ENCODE measurements around the gene LAMA3.

Gene LAMA3

GRCh38 chr18:23669804-23670405, 19.3 kb upstream of the LAMA3 start:
- H3K27ac ChIP-seq (ENCODE audit: insufficient read depth, low read depth, low read length, poor library complexity, severe bottlenecking) = no peak overlapping the region
- no peaks in the 10 kb centered on the region for H3K9me3 ChIP-seq (ENCODE audit: control insufficient read depth, low read length)
- H3K27me3 ChIP-seq (ENCODE audit: control insufficient read depth, insufficient read depth, low read length, poor library complexity, severe bottlenecking) = no peaks in the 10 kb centered on the region
- WGBS, 2 experiments = 89 to 92% methylated on average over 4 of the region's 4 CpGs
- no peak overlapping the region for H3K4me3 ChIP-seq (ENCODE audit: insufficient read depth, low read depth, low read length)
- no peaks in the 10 kb centered on the region for H3K4me1 ChIP-seq (ENCODE audit: control insufficient read depth, insufficient read depth, low read length)
- H3K36me3 ChIP-seq (ENCODE audit: control insufficient read depth, insufficient read depth, low read length) = no peaks in the 10 kb centered on the region

- 73 to 86% methylated on average over 1 of the region's 1 CpG for WGBS, 2 experiments
- no peaks in the 10 kb centered on the region for H3K9me3 ChIP-seq (ENCODE audit: control insufficient read depth, low read length)
- no peaks in the 10 kb centered on the region for H3K27me3 ChIP-seq (ENCODE audit: control insufficient read depth, insufficient read depth, low read length, poor library complexity, severe bottlenecking)
- no peaks in the 10 kb centered on the region for H3K36me3 ChIP-seq (ENCODE audit: control insufficient read depth, insufficient read depth, low read length)
- H3K4me3 ChIP-seq (ENCODE audit: insufficient read depth, low read depth, low read length) = no peak overlapping the region
- H3K27ac ChIP-seq (ENCODE audit: insufficient read depth, low read depth, low read length, poor library complexity, severe bottlenecking) = no peak overlapping the region
- H3K4me1 ChIP-seq (ENCODE audit: control insufficient read depth, insufficient read depth, low read length) = no peaks in the 10 kb centered on the region
These were observed 17.7 kb upstream of the LAMA3 start for GRCh38 chr18:23671564-23671963.

GRCh38 chr18:23673725-23674124, 15.5 kb upstream of the LAMA3 start:
- Histone ChIP-seq H3K27ac (ENCODE audit: insufficient read depth, low read depth, low read length, poor library complexity, severe bottlenecking) (no peak overlapping the region), H3K36me3 (ENCODE audit: control insufficient read depth, insufficient read depth, low read length) (no peaks in the 10 kb centered on the region), H3K4me3 (ENCODE audit: insufficient read depth, low read depth, low read length) (no peak overlapping the region), H3K27me3 (ENCODE audit: control insufficient read depth, insufficient read depth, low read length, poor library complexity, severe bottlenecking) (no peaks in the 10 kb centered on the region), H3K4me1 (ENCODE audit: control insufficient read depth, insufficient read depth, low read length) (no peaks in the 10 kb centered on the region), H3K9me3 (ENCODE audit: control insufficient read depth, low read length) (no peaks in the 10 kb centered on the region)
- WGBS, 2 experiments = 88 to 95% methylated on average over 1 of the region's 1 CpG

- no peak overlapping the region for H3K27ac ChIP-seq (ENCODE audit: insufficient read depth, low read depth, low read length, poor library complexity, severe bottlenecking)
- no peak overlapping the region for H3K4me3 ChIP-seq (ENCODE audit: insufficient read depth, low read depth, low read length)
- no peaks in the 10 kb centered on the region for H3K36me3 ChIP-seq (ENCODE audit: control insufficient read depth, insufficient read depth, low read length)
- H3K27me3 ChIP-seq (ENCODE audit: control insufficient read depth, insufficient read depth, low read length, poor library complexity, severe bottlenecking) = no peaks in the 10 kb centered on the region
- H3K9me3 ChIP-seq (ENCODE audit: control insufficient read depth, low read length) = no peaks in the 10 kb centered on the region
- H3K4me1 ChIP-seq (ENCODE audit: control insufficient read depth, insufficient read depth, low read length) = no peaks in the 10 kb centered on the region
These were observed 14.0 kb upstream of the LAMA3 start for GRCh38 chr18:23675236-23675635.

GRCh38 chr18:23675896-23676295, 13.4 kb upstream of the LAMA3 start:
- Histone ChIP-seq H3K9me3 (ENCODE audit: control insufficient read depth, low read length) (no peaks in the 10 kb centered on the region), H3K4me1 (ENCODE audit: control insufficient read depth, insufficient read depth, low read length) (no peaks in the 10 kb centered on the region), H3K27ac (ENCODE audit: insufficient read depth, low read depth, low read length, poor library complexity, severe bottlenecking) (no peak overlapping the region), H3K4me3 (ENCODE audit: insufficient read depth, low read depth, low read length) (no peak overlapping the region), H3K27me3 (ENCODE audit: control insufficient read depth, insufficient read depth, low read length, poor library complexity, severe bottlenecking) (no peaks in the 10 kb centered on the region), H3K36me3 (ENCODE audit: control insufficient read depth, insufficient read depth, low read length) (no peaks in the 10 kb centered on the region)
- WGBS, 2 experiments = 88 to 89% methylated on average over 3 of the region's 3 CpGs

GRCh38 chr18:23682045-23682444, 7.2 kb upstream of the LAMA3 start:
- 86 to 90% methylated on average over 2 of the region's 2 CpGs for WGBS, 2 experiments
- no peaks in the 10 kb centered on the region for H3K4me1 ChIP-seq (ENCODE audit: control insufficient read depth, insufficient read depth, low read length)
- no peaks in the 10 kb centered on the region for H3K36me3 ChIP-seq (ENCODE audit: control insufficient read depth, insufficient read depth, low read length)
- peaks cover 7% of the 10 kb centered on the region for H3K27me3 ChIP-seq (ENCODE audit: control insufficient read depth, insufficient read depth, low read length, poor library complexity, severe bottlenecking)
- H3K4me3 ChIP-seq (ENCODE audit: insufficient read depth, low read depth, low read length) = no peak overlapping the region
- H3K27ac ChIP-seq (ENCODE audit: insufficient read depth, low read depth, low read length, poor library complexity, severe bottlenecking) = no peak overlapping the region
- H3K9me3 ChIP-seq (ENCODE audit: control insufficient read depth, low read length) = no peaks in the 10 kb centered on the region

- 93 to 97% methylated on average over 1 of the region's 1 CpG for WGBS, 2 experiments
These were observed 6.8 kb upstream of the LAMA3 start for GRCh38 chr18:23682472-23682871.

GRCh38 chr18:23683155-23683554, 6.1 kb upstream of the LAMA3 start:
- no peak overlapping the region for H3K27ac ChIP-seq (ENCODE audit: insufficient read depth, low read depth, low read length, poor library complexity, severe bottlenecking)
- WGBS, 2 experiments = 91 to 97% methylated on average over 3 of the region's 3 CpGs
- H3K4me1 ChIP-seq (ENCODE audit: control insufficient read depth, insufficient read depth, low read length) = no peaks in the 10 kb centered on the region
- H3K27me3 ChIP-seq (ENCODE audit: control insufficient read depth, insufficient read depth, low read length, poor library complexity, severe bottlenecking) = peaks cover 18% of the 10 kb centered on the region
- H3K4me3 ChIP-seq (ENCODE audit: insufficient read depth, low read depth, low read length) = no peak overlapping the region
- H3K36me3 ChIP-seq (ENCODE audit: control insufficient read depth, insufficient read depth, low read length) = no peaks in the 10 kb centered on the region
- no peaks in the 10 kb centered on the region for H3K9me3 ChIP-seq (ENCODE audit: control insufficient read depth, low read length)

More at GRCh38 chr18:23682472-23682871, 6.8 kb upstream of the LAMA3 start:
- H3K27ac ChIP-seq (ENCODE audit: insufficient read depth, low read depth, low read length, poor library complexity, severe bottlenecking) = no peak overlapping the region
- H3K36me3 ChIP-seq (ENCODE audit: control insufficient read depth, insufficient read depth, low read length) = no peaks in the 10 kb centered on the region
- peaks cover 11% of the 10 kb centered on the region for H3K27me3 ChIP-seq (ENCODE audit: control insufficient read depth, insufficient read depth, low read length, poor library complexity, severe bottlenecking)
- H3K4me1 ChIP-seq (ENCODE audit: control insufficient read depth, insufficient read depth, low read length) = no peaks in the 10 kb centered on the region
- H3K4me3 ChIP-seq (ENCODE audit: insufficient read depth, low read depth, low read length) = no peak overlapping the region
- H3K9me3 ChIP-seq (ENCODE audit: control insufficient read depth, low read length) = no peaks in the 10 kb centered on the region

- H3K4me1 ChIP-seq (ENCODE audit: control insufficient read depth, insufficient read depth, low read length) = no peaks in the 10 kb centered on the region
- 59 to 60% methylated on average over 3 of the region's 3 CpGs for WGBS, 2 experiments
- no peaks in the 10 kb centered on the region for H3K9me3 ChIP-seq (ENCODE audit: control insufficient read depth, low read length)
- H3K4me3 ChIP-seq (ENCODE audit: insufficient read depth, low read depth, low read length) = no peak overlapping the region
- H3K27me3 ChIP-seq (ENCODE audit: control insufficient read depth, insufficient read depth, low read length, poor library complexity, severe bottlenecking) = peaks cover 23% of the 10 kb centered on the region
- H3K36me3 ChIP-seq (ENCODE audit: control insufficient read depth, insufficient read depth, low read length) = no peaks in the 10 kb centered on the region
- H3K27ac ChIP-seq (ENCODE audit: insufficient read depth, low read depth, low read length, poor library complexity, severe bottlenecking) = no peak overlapping the region
These were observed 5.6 kb upstream of the LAMA3 start for GRCh38 chr18:23683671-23684070.

- no peak overlapping the region for H3K27ac ChIP-seq (ENCODE audit: insufficient read depth, low read depth, low read length, poor library complexity, severe bottlenecking)
- peaks cover 33% of the 10 kb centered on the region for H3K27me3 ChIP-seq (ENCODE audit: control insufficient read depth, insufficient read depth, low read length, poor library complexity, severe bottlenecking)
- no peak overlapping the region for H3K4me3 ChIP-seq (ENCODE audit: insufficient read depth, low read depth, low read length)
- 91 to 92% methylated on average over 4 to 5 of the region's 5 CpGs for WGBS, 2 experiments
- H3K4me1 ChIP-seq (ENCODE audit: control insufficient read depth, insufficient read depth, low read length) = no peaks in the 10 kb centered on the region
- no peaks in the 10 kb centered on the region for H3K9me3 ChIP-seq (ENCODE audit: control insufficient read depth, low read length)
- no peaks in the 10 kb centered on the region for H3K36me3 ChIP-seq (ENCODE audit: control insufficient read depth, insufficient read depth, low read length)
These were observed 4.6 kb upstream of the LAMA3 start for GRCh38 chr18:23684515-23685197.
